ENCODE data around the gene MCM3AP.

GRCh38 chr21:46216132-46216747, 69.2 kb downstream of the MCM3AP start:
- TF ChIP-seq, protein P1, sequence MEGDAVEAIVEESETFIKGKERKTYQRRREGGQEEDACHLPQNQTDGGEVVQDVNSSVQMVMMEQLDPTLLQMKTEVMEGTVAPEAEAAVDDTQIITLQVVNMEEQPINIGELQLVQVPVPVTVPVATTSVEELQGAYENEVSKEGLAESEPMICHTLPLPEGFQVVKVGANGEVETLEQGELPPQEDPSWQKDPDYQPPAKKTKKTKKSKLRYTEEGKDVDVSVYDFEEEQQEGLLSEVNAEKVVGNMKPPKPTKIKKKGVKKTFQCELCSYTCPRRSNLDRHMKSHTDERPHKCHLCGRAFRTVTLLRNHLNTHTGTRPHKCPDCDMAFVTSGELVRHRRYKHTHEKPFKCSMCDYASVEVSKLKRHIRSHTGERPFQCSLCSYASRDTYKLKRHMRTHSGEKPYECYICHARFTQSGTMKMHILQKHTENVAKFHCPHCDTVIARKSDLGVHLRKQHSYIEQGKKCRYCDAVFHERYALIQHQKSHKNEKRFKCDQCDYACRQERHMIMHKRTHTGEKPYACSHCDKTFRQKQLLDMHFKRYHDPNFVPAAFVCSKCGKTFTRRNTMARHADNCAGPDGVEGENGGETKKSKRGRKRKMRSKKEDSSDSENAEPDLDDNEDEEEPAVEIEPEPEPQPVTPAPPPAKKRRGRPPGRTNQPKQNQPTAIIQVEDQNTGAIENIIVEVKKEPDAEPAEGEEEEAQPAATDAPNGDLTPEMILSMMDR (IDR thresholded peaks at IDR 0.05), result no peak
- TF ChIP-seq POLR2A (IDR thresholded peaks at IDR 0.05), result no peak
- TF ChIP-seq POLR2AphosphoS5 (IDR thresholded peaks at IDR 0.05), result no peak

All from sigmoid colon (tissue), 4 donors.